LHCN-M2 (cell line): ENCODE data around the gene ELMO1. TPM values are rescaled to one million over a fixed set of nuclear protein-coding genes. Genes with fewer than 3 reads are reported as not detected.

Experiments
- DNase-seq: peaks from one replicate; pipeline ENCODE4 v3.0.0-alpha.2; 2012; ENCODE audit warnings: low read depth
- total RNA-seq: library from RNA; depleted of rRNA; stranded (reverse); fragments of >200 nt; gene quantifications from 2 replicates; pipeline ENCODE4 v1.2.3, GENCODE V29; 2014

Gene ELMO1
- total RNA-seq, 1 experiment from 2014 or later = not detected

DNA sequence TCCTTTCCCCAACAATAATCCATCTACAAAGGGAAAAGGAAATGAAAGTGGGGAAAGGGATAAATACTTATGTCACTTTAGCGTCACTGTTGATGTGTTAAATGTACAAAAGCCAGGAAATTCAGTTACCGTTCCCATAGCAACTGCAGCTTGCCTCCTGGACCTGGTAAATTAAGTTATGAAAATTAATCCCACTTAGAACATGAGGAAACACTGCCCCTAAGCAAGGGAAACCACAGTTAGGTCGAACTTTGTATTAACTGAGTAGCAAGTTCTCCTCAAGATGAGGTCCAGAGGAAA is 386.2 kb downstream of the ELMO1 start:
- DNase-seq = no peak

DNA sequence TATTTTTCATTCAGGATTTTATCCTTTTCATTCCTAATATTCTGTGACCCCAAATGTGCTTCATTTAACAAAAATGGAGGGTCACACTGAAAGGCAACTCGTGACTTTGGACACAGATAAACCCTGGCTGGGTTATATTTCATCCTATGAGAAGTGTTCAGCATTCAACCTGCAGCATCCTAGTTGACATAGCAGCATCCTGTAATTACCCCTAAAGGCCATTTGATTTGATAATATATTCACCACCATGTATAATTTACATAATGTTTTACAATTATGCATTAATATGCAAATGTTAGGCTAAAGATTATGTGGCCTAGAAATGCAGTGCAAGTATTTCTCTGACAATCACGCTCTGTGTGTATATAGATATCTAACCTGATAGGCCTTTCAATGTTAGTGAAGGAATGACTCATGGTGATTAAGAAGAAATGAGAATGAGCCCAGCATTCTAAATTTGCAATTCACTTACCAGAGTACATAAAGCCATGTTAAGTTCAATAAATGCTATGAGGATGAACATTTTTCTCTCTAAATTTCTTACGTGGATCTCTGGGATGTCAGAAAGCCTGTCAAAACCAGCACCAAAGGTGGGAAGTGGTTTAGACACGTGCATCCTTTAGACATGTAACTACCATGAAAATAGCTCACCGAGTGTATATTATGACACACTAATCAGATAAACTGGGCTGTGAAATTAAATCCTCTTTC is 386.7 kb downstream of the ELMO1 start:
- DNase-seq = no peak

- no peak for DNase-seq
These were observed 392.3 kb downstream of the ELMO1 start for GRCh38 chr7:37056234-37056912.

GRCh38 chr7:37054624-37055241 is 393.9 kb downstream of the ELMO1 start:
- no peak for DNase-seq

DNA sequence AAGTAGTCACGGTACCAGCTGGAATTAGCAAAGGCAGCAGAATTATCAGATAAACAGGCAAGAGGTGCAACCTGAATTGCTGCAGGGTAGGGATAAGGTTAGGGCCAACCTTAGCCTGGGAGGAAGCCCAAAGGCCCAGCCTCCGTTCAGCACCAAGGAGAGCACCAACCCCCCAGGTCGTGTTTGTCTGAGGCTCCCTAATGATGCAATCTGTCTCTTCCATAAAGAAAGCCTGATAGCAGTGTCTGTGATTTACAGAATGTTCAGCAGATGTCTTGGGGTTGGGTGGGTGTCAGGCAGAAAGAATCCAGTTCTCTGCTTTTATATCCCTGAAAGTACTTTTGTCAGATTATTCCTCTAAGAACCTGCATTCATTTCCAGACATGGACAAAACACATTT is 396.0 kb downstream of the ELMO1 start:
- DNase-seq = peak; percentile 57

- no peak for DNase-seq
These were observed 397.9 kb downstream of the ELMO1 start for GRCh38 chr7:37050801-37051200.

DNA sequence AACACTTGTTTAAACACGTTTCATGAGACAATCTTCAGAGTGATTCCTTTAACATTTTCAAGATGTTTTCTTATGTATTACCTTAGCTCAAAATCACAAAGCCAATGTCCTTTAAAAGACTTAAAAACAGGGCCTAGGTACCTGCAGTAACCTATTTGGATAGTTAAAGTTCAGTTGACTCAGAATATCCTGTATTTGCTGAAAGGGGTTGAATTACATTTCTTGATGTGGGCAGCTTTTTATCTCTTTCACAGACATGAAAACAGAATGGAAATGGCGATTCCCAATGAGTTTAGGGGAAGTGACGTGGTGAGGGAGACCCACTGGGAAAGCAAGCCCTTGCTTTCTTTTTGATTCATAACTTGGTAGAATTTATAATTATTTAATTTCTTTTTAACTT is 400.0 kb downstream of the ELMO1 start:
- DNase-seq = no peak

DNA sequence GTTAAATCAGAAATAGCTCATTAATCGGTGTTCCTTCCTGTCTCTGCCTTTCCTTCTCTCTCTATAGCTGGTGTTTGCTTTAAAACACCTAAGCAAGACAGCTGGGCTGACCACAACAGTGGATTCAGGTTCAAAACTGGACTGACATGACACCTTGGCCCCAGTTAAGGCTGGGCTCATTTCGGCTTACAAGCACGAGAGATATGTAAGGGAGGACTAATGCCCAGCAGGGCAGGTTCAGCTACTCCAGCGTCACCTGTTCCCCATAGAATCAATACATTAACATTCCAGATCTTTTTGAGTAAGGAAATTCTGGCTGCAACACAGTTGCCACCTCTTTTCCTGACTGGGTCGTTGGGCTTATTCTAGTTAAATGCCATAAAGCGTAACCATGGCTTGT is 401.4 kb downstream of the ELMO1 start:
- no peak for DNase-seq

GRCh38 chr7:37046531-37047079 is 402.1 kb downstream of the ELMO1 start:
- DNase-seq = no peak

GRCh38 chr7:37045681-37046179 is 402.9 kb downstream of the ELMO1 start:
- DNase-seq = no peak

DNA sequence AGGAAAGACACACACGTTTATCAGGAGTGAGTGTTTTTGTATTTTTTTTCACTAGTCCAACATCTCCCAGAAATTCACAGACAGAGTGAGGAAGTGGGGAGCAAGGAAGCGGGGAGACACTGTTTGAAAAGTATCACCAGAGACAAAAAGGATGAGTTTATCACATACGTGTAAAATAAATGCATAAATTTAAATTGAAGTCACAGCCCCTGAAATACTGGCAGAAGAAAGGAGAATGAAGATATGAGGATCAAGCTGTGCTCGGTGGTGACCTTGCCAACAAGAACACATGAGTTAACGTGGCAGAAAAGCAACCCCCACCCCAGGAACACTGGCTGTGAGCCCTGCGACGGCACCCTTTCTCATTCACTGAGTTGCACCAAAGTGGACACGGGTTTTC is 407.2 kb downstream of the ELMO1 start:
- no peak for DNase-seq

DNA sequence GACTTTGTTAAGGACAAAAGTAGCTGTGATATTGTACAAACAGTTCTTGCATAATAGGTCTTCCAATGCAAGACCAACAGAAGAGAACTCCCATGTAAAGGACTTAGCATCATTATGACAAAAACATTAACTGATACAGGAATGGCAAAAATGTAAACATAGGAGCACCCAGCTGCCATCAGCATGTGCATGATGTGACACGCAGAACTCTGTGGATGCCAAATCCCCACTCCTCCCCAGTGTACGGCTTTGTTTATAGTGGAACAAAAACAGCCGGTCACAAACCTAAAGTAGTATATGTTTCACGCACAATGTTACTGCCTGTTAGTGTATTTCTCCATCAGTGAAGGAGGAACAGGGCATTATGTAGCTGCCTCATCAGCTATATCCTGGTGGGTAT is 408.3 kb downstream of the ELMO1 start:
- no peak for DNase-seq

GRCh38 chr7:37039131-37039749 is 409.4 kb downstream of the ELMO1 start:
- DNase-seq = no peak

GRCh38 chr7:37038706-37039105 is 410.0 kb downstream of the ELMO1 start:
- no peak for DNase-seq

DNA sequence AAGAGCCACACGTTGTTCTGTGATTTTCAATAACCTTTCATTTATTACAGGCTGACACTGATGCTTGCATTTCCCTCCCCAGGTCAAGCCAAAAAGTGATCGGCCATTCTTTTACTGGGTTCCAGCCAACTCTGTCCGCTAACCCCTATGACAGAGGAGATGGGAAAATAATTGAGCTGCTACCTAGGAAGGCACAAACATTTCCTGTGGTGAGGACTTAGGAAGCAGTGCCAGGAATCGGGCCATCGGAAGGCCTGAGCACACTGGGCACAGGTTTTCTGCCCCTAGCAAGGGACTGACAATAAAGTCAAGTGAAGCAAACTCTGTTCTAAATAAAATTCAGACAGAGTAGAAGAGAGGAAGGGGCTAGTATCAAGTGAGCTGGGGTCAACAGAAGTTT is 411.4 kb downstream of the ELMO1 start:
- DNase-seq = no peak

- DNase-seq = no peak
These were observed 413.0 kb downstream of the ELMO1 start for GRCh38 chr7:37035631-37036030.

DNA sequence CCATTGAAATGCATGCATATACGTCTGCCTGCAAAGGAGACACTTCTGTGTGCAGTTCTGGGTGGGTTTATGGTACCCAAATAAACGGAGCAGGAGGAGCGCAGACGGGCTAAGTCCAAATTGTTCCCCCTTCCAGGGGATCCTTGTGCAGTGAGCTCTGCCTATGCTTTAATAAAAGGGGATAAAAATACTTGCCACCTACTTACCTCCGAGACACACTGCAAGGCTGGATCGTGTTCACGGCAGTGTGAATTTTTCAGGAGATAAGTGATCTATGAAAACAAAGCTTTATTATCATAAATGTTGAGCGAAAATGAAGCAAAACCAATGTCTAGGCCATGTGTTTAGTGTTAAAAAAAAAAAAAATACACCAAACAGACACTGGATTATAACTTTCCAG is 415.5 kb downstream of the ELMO1 start:
- no peak for DNase-seq

GRCh38 chr7:37032258-37032601 is 416.4 kb downstream of the ELMO1 start:
- DNase-seq = no peak

GRCh38 chr7:37031571-37032257 is 416.9 kb downstream of the ELMO1 start:
- peak; percentile 100 for DNase-seq

DNA sequence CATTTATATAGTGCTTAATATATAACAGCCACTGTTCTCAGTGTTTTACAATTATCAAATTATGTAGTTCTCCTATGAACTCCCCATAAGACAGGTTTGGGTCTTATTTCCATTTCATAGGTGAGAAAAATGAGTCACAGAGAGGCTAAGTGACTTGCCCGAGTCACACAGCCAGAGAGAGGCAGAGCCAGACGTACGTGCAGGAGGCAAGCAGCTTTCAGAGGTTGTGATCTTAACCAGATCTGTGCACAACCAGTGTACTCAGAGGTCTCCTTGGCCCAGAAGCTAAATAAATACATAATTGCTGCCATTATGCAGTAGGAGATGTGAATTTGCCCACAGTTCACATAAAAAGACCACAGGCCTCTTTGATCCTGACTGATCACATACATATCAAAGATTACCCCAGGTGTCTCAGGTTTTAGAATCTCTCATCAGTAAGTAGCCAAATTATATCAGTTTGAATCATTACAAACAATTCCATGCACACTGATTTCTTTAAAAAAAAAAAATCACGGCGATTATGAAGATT is 419.7 kb downstream of the ELMO1 start:
- no peak for DNase-seq

DNA sequence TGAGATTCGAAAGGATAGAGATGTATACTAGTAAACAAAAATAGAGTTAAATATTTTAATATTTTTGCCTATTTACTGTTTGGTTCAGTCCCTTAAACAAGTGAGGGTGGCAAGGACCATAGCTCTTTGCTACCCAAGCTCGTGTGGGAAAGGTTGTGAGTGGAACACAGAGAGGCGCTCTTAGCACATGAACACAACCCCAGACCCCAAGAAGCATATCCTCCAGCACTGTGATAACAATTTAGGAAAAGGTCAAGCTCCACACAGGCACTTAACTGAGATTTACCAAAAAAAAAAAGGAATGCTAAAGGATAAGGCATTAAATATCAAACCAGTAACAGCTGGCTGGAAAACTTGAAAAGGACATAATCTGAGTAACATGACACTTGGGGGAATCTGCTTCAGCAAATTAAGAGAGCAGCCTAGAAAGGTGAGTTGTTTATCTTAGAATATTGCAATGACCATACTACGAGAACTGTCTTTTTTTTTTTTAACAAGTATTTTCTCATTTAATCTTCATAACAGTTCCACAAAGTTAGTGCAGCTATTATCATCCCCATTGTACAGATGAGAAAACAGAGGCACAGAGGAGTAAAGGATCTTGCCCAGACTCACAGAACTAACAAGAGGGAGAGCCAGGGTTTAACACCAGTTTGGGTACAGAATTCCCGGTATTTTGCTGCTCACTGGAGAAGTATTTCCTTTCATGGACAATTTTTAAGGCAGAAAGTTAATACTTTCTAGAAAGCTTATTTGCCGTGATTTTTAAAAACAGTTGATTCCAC is 420.9 kb downstream of the ELMO1 start:
- DNase-seq = no peak
